Transverse colon (tissue), 4 donors: Measurements from ENCODE around the gene ZC2HC1C. TPM values are rescaled to one million over a fixed set of nuclear protein-coding genes. Genes with fewer than 3 reads are reported as not detected.

Source experiments
- DNase-seq: peaks from one replicate; pipeline ENCODE4 v3.0.0-alpha.2; 2019
- H3K27ac ChIP-seq, 4 donors: fragments of 200-600 bp; sonication (generic); 2 replicates each; pipeline ENCODE4 v1.5.1; 2016 to 2018; ENCODE audit warnings: inconsistent platforms in 4 of 4
- H3K27me3 ChIP-seq: fragments of 200-600 bp; sonication (generic); 2 replicates; pipeline ENCODE4 v1.5.1; 2017; ENCODE audit warnings: inconsistent platforms
- H3K36me3 ChIP-seq, 4 donors: fragments of 200-600 bp; sonication (generic); 2 replicates each; pipeline ENCODE4 v1.5.1; 2017 to 2019; ENCODE audit warnings: inconsistent platforms in 4 of 4
- H3K4me1 ChIP-seq, 4 donors: fragments of 200-600 bp; sonication (generic); 2 replicates each; pipeline ENCODE4 v1.5.1; 2017 to 2020; ENCODE audit warnings: inconsistent platforms in 4 of 4
- H3K4me3 ChIP-seq, 4 donors: fragments of 200-600 bp; sonication (generic); 1 replicate in 1 of 4; 2 replicates in 3 of 4; pipeline versions ENCODE4 v1.5.1 to v1.6.1; 2017 to 2019; ENCODE audit warnings: inconsistent platforms in 4 of 4
- H3K9me3 ChIP-seq, 2 donors: fragments of 200-600 bp; sonication (generic); 2 replicates each; pipeline ENCODE4 v1.5.1; 2017 to 2019; ENCODE audit warnings: inconsistent platforms in 2 of 2
- EP300 ChIP-seq: sonication (generic); formaldehyde crosslinking; IDR thresholded peaks from one replicate; pipeline ENCODE4 v1.6.1; 2017; ENCODE audit warnings: antibody characterized with exemption, low read depth
- POLR2A ChIP-seq: fragments of 450-650 bp; IDR thresholded peaks from one replicate; pipeline ENCODE4 v1.6.1; 2016; ENCODE audit warnings: antibody characterized with exemption, mild to moderate bottlenecking, moderate library complexity
- POLR2AphosphoS5 ChIP-seq, 3 donors: sonication (generic); formaldehyde crosslinking; IDR thresholded peaks; one replicate each; pipeline ENCODE4 v1.6.1; 2016; ENCODE audit warnings: antibody characterized with exemption in 3 of 3
- WGBS, 2 donors: methylation state at CpG; one replicate each; pipeline ENCODE4 v1.1.5; 2018; ENCODE audit warnings: low coverage in 1 of 2; 5-methylcytosine and 5-hydroxymethylcytosine counted together
- in situ Hi-C, 4 donors: fragments of 200-750 bp; cut with MboI; loops; one replicate each; pipeline versions ENCODE4 v1.15.0 to v1.15.1; 2017; ENCODE audit warnings: low sequenced_read_pairs in 3 of 4, low pct_ligation_motif_present in 1 of 4, low pct_unique_long_range_greater_than_20kb in 1 of 4
- intact Hi-C: fragments of 100-400 bp; cut with DNase I; formaldehyde crosslinking; loops from one replicate; pipeline ENCODE4 v1.15.1; 2023; ENCODE audit warnings: low total_unique reads
- total RNA-seq, 4 donors: library from RNA; depleted of rRNA; stranded (reverse); fragments of >200 nt; gene quantifications; one replicate each; pipeline ENCODE4 v1.1.0, GENCODE V29; 2016
- TF ChIP-seq, protein P1 (sequence below), 5 experiments: fragments of 200-600 bp in 3 of 5; fragments of 450-650 bp in 2 of 5; sonication (generic) in 3 of 5; IDR thresholded peaks; 1 replicate in 2 of 5; 2 replicates in 3 of 5; pipeline ENCODE4 v1.5.1; 2016 to 2017; ENCODE audit warnings: antibody characterized with exemption in 5 of 5, inconsistent platforms in 3 of 5, mild to moderate bottlenecking in 2 of 5, moderate library complexity in 1 of 5

The ZC2HC1C gene
- total RNA-seq, 4 donors from 2014 or later, result 7.5 to 40.0 (median 8.1) TPM; not detected in 1

DNA sequence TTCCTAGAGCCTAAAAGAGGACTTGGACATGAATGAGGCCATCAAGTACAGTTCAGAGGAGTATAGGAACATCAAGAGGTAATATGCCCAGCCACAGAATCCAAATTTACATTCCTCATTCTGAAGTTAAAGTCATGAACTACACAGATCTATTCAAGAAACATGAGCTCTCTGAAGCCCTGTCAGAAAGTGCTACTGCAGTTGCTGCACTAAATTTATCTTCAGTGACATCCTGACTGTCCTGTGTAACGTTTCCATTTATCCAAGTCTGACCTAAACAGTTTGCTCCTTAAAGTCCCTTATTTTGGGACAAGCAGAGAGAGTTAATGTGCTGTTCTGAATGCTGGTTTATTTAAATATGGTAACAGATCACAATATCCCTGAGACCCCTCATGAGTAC, 29.2 kb downstream of the ZC2HC1C start:
- H3K27me3 ChIP-seq, result no peaks in the 10 kb centered on the region
- no peak for DNase-seq
- in situ Hi-C loops (loop anchor here in 2 of 4 donors (10.0 to 25.0 kb wide), 2 partner anchors 161 to 164 kb away; no protein-coding TSS in a partner anchor), intact Hi-C loops (no loop called here)
- TF ChIP-seq POLR2A, result no peak
- no peak for TF ChIP-seq POLR2AphosphoS5 (IDR thresholded peaks at IDR 0.05)
- TF ChIP-seq EP300, result no peak
- TF ChIP-seq, protein P1, sequence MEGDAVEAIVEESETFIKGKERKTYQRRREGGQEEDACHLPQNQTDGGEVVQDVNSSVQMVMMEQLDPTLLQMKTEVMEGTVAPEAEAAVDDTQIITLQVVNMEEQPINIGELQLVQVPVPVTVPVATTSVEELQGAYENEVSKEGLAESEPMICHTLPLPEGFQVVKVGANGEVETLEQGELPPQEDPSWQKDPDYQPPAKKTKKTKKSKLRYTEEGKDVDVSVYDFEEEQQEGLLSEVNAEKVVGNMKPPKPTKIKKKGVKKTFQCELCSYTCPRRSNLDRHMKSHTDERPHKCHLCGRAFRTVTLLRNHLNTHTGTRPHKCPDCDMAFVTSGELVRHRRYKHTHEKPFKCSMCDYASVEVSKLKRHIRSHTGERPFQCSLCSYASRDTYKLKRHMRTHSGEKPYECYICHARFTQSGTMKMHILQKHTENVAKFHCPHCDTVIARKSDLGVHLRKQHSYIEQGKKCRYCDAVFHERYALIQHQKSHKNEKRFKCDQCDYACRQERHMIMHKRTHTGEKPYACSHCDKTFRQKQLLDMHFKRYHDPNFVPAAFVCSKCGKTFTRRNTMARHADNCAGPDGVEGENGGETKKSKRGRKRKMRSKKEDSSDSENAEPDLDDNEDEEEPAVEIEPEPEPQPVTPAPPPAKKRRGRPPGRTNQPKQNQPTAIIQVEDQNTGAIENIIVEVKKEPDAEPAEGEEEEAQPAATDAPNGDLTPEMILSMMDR (IDR thresholded peaks at IDR 0.05), result no peak
- H3K4me3 ChIP-seq, result no peak overlapping the region
- no peaks in the 10 kb centered on the region for H3K9me3 ChIP-seq
- 55% methylated on average over 1 of the region's 1 CpG; no CpG with 5 or more reads in 1 of the 2 donors for WGBS, 2 donors
- H3K4me1 ChIP-seq, result peaks cover 0 to 7% (median 0%) of the 10 kb centered on the region in 4 donors
- no peak overlapping the region for H3K27ac ChIP-seq
- H3K36me3 ChIP-seq, result peaks cover 0 to 77% (median 24%) of the 10 kb centered on the region in 4 donors

DNA sequence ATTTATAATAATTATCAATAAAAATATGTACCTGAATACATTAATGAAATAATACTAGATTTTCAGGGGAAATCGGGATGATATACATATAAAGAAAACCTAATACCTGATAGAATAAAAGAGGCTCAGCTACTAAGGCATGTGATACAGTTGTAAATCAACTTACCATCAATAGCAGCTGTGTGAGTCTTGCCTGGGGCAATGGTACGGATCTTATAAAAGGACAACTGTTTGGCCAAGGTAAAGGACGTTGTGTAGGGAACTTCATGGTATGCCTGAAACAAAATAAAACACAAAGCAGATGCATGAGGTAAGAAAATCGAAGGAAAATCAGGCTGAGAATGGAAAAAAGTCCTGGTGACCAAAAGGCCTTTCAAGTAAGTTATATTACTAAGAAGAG, 32.0 kb downstream of the ZC2HC1C start:
- in situ Hi-C loops, result loop anchor here in 1 of 4 donors (25.0 kb wide), 1 partner anchor 386 kb away; no protein-coding TSS in a partner anchor
- intact Hi-C loops, result no loop called here
- Histone ChIP-seq H3K9me3 (no peaks in the 10 kb centered on the region), H3K27ac (no peak overlapping the region), H3K36me3 (peaks cover 0 to 74% (median 19%) of the 10 kb centered on the region in 4 donors), H3K4me3 (no peak overlapping the region), H3K27me3 (no peaks in the 10 kb centered on the region), H3K4me1 (peaks cover 0 to 7% (median 0%) of the 10 kb centered on the region in 4 donors)
- WGBS, 2 donors, result 86 to 87% methylated on average over 4 of the region's 4 CpGs
- DNase-seq, result no peak
- TF ChIP-seq EP300, result no peak

DNA sequence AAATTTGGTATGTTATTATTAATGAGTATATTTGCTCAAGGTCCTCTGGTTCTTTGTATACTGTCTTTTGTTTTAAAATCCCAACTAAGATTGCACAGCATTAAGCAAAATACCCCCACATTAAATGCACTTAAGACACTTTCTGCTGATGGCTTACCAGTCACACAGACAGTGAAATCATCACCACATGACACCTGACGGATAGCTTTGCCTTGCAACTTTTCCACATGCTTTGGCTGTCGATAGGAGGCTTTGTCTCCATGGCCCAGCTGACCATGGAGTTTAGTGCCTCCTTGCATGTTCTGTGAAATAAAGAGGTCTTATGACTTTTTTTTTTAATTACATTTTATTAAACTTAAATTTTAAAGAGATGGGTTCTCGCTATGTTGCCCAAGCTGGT, 37.7 kb downstream of the ZC2HC1C start:
- no peaks in the 10 kb centered on the region for H3K9me3 ChIP-seq
- peaks cover 0 to 84% (median 29%) of the 10 kb centered on the region in 4 donors for H3K36me3 ChIP-seq
- TF ChIP-seq, protein P1 (IDR thresholded peaks at IDR 0.05), result no peak
- TF ChIP-seq POLR2A (no peak), POLR2AphosphoS5 (IDR thresholded peaks at IDR 0.05) (no peak), EP300 (no peak)
- H3K27me3 ChIP-seq, result no peaks in the 10 kb centered on the region
- intact Hi-C loops, result no loop called here
- in situ Hi-C loops, result loop anchor here in 1 of 4 donors (25.0 kb wide), 1 partner anchor 380 kb away; no protein-coding TSS in a partner anchor
- no peak overlapping the region for H3K27ac ChIP-seq
- H3K4me1 ChIP-seq, result no peaks in the 10 kb centered on the region
- 72 to 96% methylated on average over 3 of the region's 3 CpGs for WGBS, 2 donors
- no peak for DNase-seq
- H3K4me3 ChIP-seq, result no peak overlapping the region

DNA sequence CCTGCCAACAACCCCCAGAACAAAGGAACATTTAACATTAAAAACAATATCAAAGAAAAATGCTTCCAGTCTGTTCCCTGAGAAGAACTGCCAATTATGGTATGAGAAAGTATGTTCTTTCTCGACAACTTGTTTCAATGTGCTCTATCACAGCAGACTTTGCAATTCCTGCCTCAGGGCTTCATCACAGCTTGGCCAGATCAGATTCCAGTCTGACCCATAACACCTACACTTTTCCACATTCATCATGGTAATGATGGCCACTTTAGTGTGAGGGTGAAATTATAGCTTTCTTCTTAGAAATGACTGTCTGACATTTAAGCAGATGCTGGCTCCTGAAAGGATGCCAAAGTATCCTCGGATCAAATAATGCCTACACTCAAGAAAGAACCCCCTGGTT, 40.4 kb downstream of the ZC2HC1C start:
- no peak overlapping the region for H3K4me3 ChIP-seq
- intact Hi-C loops, result no loop called here
- WGBS, 2 donors, result 86 to 90% methylated on average over 2 of the region's 2 CpGs

More for the DNA sequence above, 40.4 kb downstream of the ZC2HC1C start:
- H3K27ac ChIP-seq, result no peak overlapping the region
- in situ Hi-C loops, result loop anchor here in 1 of 4 donors (25.0 kb wide), 1 partner anchor 377 kb away; no protein-coding TSS in a partner anchor
- H3K4me1 ChIP-seq, result no peaks in the 10 kb centered on the region
- no peak for DNase-seq
- no peaks in the 10 kb centered on the region for H3K27me3 ChIP-seq
- H3K36me3 ChIP-seq, result peaks cover 0 to 81% (median 33%) of the 10 kb centered on the region in 4 donors
- TF ChIP-seq, protein P1 (IDR thresholded peaks at IDR 0.05), result no peak
- TF ChIP-seq EP300, result no peak
- TF ChIP-seq POLR2AphosphoS5 (IDR thresholded peaks at IDR 0.05), result no peak
- TF ChIP-seq POLR2A, result no peak
- H3K9me3 ChIP-seq, result no peaks in the 10 kb centered on the region
